GM12872 (cell line): ENCODE results near the gene EXOC6B.

ENCODE experiments used
- TF ChIP-seq, protein P1 (sequence below): IDR thresholded peaks from 3 replicates; pipeline ENCODE4 v1.5.1; 2011; ENCODE audit warnings: low read depth, mild to moderate bottlenecking, low read length, moderate library complexity; ENCODE audit not compliant: insufficient read depth

The EXOC6B gene

DNA sequence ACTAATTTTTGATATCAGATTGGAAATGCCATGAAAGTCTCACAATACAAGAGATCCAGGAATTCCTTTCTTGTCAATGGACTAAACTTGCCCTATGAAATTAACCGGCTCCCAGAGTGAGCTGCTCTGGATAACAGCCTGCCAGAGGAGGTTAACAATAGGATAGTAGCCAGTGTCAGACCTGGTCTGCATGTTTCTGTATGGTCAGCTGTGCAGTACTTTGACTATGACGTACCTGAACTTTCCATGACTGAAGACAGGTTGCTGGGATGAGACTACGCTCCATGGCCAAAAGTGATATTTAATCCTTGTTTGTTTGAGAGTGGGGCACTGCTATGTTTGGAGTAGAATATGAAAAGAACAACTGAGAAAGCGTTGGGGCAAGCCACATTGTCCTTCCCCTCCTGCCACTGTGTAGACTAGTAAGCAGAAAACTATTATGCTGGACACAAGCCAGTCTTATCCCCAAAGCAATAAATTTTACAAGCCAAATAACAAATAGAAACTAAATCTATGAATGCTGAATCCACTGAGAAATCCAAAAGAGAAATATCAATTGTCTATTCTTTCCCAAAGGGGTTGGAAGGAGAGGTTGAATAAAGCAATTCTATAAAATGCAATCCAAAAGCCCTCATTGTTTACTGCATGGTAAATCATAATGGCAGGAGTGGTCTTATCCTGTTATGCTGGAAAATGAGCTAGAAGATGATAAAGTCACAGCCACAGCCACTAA is 562.6 kb downstream of the EXOC6B start:
- TF ChIP-seq, protein P1, sequence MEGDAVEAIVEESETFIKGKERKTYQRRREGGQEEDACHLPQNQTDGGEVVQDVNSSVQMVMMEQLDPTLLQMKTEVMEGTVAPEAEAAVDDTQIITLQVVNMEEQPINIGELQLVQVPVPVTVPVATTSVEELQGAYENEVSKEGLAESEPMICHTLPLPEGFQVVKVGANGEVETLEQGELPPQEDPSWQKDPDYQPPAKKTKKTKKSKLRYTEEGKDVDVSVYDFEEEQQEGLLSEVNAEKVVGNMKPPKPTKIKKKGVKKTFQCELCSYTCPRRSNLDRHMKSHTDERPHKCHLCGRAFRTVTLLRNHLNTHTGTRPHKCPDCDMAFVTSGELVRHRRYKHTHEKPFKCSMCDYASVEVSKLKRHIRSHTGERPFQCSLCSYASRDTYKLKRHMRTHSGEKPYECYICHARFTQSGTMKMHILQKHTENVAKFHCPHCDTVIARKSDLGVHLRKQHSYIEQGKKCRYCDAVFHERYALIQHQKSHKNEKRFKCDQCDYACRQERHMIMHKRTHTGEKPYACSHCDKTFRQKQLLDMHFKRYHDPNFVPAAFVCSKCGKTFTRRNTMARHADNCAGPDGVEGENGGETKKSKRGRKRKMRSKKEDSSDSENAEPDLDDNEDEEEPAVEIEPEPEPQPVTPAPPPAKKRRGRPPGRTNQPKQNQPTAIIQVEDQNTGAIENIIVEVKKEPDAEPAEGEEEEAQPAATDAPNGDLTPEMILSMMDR, result no peak

DNA sequence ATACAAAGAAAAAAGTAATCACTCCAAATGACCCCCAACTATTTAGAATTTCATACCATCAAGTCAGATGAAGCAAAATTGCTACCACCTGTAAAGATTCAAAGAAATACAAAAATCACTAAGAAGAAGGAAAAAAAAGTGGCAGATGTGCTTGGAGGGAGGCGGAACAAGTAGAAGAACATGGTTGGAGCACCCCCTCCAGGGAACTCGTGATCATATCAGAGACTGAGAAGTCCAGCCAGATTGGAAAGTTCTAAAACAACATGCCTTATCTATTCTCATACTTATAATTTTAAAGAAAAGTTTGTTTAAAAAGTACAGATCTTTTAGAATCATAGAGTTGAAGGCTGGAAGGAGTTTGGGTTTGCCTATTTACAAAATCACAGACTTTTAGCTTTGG is 564.8 kb downstream of the EXOC6B start:
- TF ChIP-seq, protein P1, result no peak

DNA sequence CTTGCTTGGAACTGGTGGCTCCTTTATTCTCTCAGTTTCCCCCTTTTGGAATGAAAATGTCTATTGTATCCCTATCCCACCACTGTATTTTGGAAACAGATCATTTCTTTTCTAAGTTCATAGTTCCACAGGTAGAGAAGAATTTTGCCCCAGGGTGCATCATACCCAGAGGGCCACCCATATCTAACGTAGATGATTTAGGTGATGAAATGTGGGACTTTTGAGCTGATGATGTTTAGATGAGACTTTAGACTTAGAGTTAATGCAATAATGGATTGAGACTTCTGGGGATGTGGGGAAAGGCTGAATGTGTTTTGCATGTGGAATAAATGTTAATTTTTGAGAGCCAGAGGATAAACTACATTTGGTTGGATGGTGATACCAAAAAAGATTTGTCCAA is 570.3 kb downstream of the EXOC6B start:
- TF ChIP-seq, protein P1, result no peak

DNA sequence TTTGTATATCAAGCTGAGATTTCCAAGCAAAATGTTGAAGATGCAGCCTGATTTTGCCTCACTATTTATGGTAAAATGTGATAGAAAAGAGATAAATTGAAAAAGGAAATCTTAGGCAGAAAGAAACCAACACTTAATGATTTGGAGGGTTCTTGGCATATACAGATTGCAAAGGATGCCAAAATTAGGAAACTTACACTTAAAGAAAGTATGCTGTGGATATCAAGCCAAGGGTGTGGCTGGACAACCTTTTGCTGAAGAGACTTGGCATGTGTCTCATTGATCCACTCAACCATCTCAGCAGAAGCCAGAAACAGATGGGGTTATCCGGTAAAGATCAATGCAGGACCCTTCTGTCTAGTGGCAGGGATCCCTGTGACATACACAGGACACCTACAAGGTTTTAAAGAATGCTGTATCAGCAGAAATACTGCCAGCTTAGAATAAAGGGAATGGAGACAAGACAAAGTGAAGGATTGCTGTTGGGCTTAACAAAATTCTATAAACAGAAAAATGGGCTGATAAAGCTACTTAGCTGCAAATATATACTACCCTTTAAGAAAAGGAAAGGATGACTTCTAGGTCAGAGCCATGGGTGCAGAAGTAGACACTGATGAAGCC is 570.9 kb downstream of the EXOC6B start:
- TF ChIP-seq, protein P1, result no peak

DNA sequence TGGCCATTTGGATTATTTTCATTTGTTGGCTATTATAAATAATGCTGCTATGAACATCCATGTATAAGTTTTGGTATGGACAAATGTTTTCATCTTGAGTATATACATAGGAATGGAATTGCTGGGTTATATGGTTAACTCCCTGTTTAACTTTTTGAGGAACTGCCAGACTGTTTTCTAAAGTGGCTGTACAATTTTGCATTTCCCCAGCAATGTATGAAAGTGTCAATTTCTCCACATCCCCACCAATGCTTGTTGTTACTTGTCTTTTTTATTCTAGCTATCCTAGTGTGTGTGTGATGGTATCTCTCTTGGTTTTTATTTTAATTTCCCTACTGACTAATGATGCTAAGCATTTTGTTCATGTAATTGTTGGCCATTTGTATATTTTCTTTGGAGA is 587.5 kb downstream of the EXOC6B start:
- TF ChIP-seq, protein P1, result no peak

DNA sequence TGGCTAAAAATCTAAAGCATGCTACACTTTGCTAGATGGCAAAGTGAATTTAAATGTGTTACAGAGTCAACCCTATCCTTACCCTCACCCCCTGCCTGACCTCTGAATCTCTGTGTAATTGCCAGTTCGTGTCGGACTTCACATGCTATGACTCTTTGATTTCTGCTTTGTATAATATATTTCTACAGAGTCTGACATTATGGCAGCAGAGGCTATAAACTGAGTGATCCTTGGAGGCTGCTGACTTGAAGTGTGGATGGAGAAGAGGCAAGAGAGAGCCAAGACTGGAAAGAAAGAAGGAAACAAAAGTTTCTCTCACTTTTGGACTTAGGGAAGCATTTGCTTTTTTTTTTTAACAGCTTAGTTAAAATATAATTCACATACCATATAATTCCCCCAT is 588.3 kb downstream of the EXOC6B start:
- TF ChIP-seq, protein P1, result no peak

DNA sequence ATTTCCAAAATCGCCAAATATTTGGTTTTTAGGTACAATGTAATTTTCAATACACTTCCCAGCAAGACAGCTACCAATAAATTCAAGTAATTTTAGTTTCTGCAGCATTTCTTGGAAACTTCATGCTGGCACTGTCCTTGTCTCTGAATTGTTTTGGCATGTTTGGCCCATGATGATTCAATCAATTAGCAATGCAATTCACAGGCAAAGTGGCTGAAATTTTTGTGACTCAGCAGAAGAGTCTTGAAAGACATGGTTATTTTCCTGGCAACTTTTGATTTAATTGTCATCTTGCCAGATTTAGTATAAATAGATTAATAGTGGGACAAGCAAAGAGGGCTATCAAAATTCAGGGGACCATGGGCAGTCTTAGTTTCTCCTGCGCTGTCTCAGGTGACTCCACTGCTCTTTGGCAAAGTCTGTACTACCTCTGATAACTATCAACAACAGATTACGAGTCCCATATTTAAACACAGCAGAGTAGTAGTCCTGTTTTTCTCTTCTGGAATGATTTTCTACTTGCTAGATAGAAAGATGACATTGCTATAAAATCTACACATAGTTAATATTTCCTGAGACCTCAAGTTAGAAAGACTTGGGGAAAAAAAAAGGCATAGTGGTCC is 589.3 kb downstream of the EXOC6B start:
- TF ChIP-seq, protein P1, result no peak
